ENCODE measurements around the gene GADD45A.
A peak's percentile ranks its signal among the peaks of the same experiment; 100 is the strongest.
"Not testable (repeated sequence)": the region's sequence is repeated elsewhere in the genome, so short reads cannot be mapped to it uniquely, and the experiment has no call there.

The GADD45A gene

DNA sequence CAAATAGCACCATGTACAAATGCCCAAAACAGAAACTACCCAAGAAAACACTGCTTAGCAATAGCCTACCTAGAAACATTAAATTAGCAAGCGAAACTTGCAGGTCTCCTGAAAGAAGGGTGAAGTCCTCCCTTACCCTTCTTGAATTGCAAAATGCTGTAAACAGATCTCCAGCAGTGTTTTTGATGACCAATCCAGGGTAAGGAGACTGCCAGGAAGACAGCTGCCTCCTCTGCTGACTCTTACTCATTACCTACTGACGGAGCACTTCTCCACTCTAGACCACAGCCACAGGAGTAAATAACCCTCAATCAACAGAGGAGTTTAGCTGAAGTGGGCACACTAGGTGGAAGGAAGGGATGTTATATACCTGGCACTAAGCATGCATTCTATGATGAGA lies 32.2 kb upstream of the GADD45A start:
- Histone ChIP-seq H3K4me1 (ENCODE audit: insufficient read depth, low read length) (peaks cover 3% of the 10 kb centered on the region), H3K36me3 (ENCODE audit: insufficient read depth, low read length) (no peaks in the 10 kb centered on the region), H3K27me3 (ENCODE audit: insufficient read depth, low read length) (no peaks in the 10 kb centered on the region)

DNA sequence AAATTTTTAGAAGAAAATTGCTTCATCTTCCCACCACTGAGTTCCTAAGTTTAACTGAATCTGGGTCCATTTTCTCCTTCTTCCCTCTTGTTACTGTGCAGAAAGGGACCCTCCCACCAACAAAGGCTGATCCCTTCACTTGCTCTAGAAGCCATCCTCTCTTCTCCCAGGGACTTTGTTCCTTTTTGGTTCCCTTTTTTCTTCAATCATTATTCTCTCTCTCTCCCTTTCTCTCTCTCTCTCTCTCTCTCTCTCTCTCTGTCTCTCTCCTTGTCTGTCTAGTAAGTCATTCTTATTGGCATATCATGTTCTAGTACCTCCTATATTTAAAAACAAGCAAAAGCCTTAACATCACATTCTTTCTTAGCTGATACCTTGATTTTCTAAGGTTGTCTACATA lies 31.7 kb upstream of the GADD45A start:
- H3K4me3 ChIP-seq (ENCODE audit: low read length), result no peak overlapping the region
- no peaks in the 10 kb centered on the region for H3K27me3 ChIP-seq (ENCODE audit: insufficient read depth, low read length)
- no peaks in the 10 kb centered on the region for H3K36me3 ChIP-seq (ENCODE audit: insufficient read depth, low read length)
- peaks cover 3% of the 10 kb centered on the region for H3K4me1 ChIP-seq (ENCODE audit: insufficient read depth, low read length)
- H3K9me3 ChIP-seq (ENCODE audit: low read length), result no peaks in the 10 kb centered on the region
- H2AFZ ChIP-seq (ENCODE audit: low read depth, low read length), result no peak overlapping the region

More for the DNA sequence above, 32.2 kb upstream of the GADD45A start:
- Histone ChIP-seq H3K9me3 (ENCODE audit: low read length) (no peaks in the 10 kb centered on the region), H2AFZ (ENCODE audit: low read depth, low read length) (no peak overlapping the region), H3K4me3 (ENCODE audit: low read length) (no peak overlapping the region)

- H3K36me3 ChIP-seq (ENCODE audit: insufficient read depth, low read length), result no peaks in the 10 kb centered on the region
- H3K9me3 ChIP-seq (ENCODE audit: low read length), result no peaks in the 10 kb centered on the region
- H3K4me3 ChIP-seq (ENCODE audit: low read length), result no peak overlapping the region
- H2AFZ ChIP-seq (ENCODE audit: low read depth, low read length), result peak overlapping the region; percentile 48
- no peaks in the 10 kb centered on the region for H3K27me3 ChIP-seq (ENCODE audit: insufficient read depth, low read length)
- H3K4me1 ChIP-seq (ENCODE audit: insufficient read depth, low read length), result peaks cover 3% of the 10 kb centered on the region
These were observed 29.4 kb upstream of the GADD45A start for GRCh38 chr1:67655581-67655980.

GRCh38 chr1:67657152-67657551 lies 27.8 kb upstream of the GADD45A start:
- not testable (repeated sequence) for H3K4me3 ChIP-seq (ENCODE audit: low read length); H3K4me1 ChIP-seq (ENCODE audit: insufficient read depth, low read length); H3K27me3 ChIP-seq (ENCODE audit: insufficient read depth, low read length); H3K36me3 ChIP-seq (ENCODE audit: insufficient read depth, low read length); H3K9me3 ChIP-seq (ENCODE audit: low read length); H2AFZ ChIP-seq (ENCODE audit: low read depth, low read length)

- H3K4me3 ChIP-seq (ENCODE audit: low read length), result no peak overlapping the region
- H3K27me3 ChIP-seq (ENCODE audit: insufficient read depth, low read length), result no peaks in the 10 kb centered on the region
- no peak overlapping the region for H2AFZ ChIP-seq (ENCODE audit: low read depth, low read length)
- no peaks in the 10 kb centered on the region for H3K36me3 ChIP-seq (ENCODE audit: insufficient read depth, low read length)
- H3K9me3 ChIP-seq (ENCODE audit: low read length), result no peaks in the 10 kb centered on the region
- H3K4me1 ChIP-seq (ENCODE audit: insufficient read depth, low read length), result peaks cover 3% of the 10 kb centered on the region
These were observed 25.8 kb upstream of the GADD45A start for GRCh38 chr1:67659229-67659628.

GRCh38 chr1:67662884-67663283 lies 22.1 kb upstream of the GADD45A start:
- H3K4me3 ChIP-seq (ENCODE audit: low read length), result no peak overlapping the region
- no peaks in the 10 kb centered on the region for H3K36me3 ChIP-seq (ENCODE audit: insufficient read depth, low read length)
- no peaks in the 10 kb centered on the region for H3K27me3 ChIP-seq (ENCODE audit: insufficient read depth, low read length)
- no peak overlapping the region for H2AFZ ChIP-seq (ENCODE audit: low read depth, low read length)
- no peaks in the 10 kb centered on the region for H3K9me3 ChIP-seq (ENCODE audit: low read length)
- no peaks in the 10 kb centered on the region for H3K4me1 ChIP-seq (ENCODE audit: insufficient read depth, low read length)

GRCh38 chr1:67664048-67664447 lies 21.0 kb upstream of the GADD45A start:
- Histone ChIP-seq H3K36me3 (ENCODE audit: insufficient read depth, low read length) (no peaks in the 10 kb centered on the region), H2AFZ (ENCODE audit: low read depth, low read length) (no peak overlapping the region), H3K4me3 (ENCODE audit: low read length) (no peak overlapping the region), H3K27me3 (ENCODE audit: insufficient read depth, low read length) (no peaks in the 10 kb centered on the region), H3K4me1 (ENCODE audit: insufficient read depth, low read length) (no peaks in the 10 kb centered on the region), H3K9me3 (ENCODE audit: low read length) (no peaks in the 10 kb centered on the region)

- H3K4me3 ChIP-seq (ENCODE audit: low read length); H3K4me1 ChIP-seq (ENCODE audit: insufficient read depth, low read length); H3K9me3 ChIP-seq (ENCODE audit: low read length); H3K36me3 ChIP-seq (ENCODE audit: insufficient read depth, low read length); H3K27me3 ChIP-seq (ENCODE audit: insufficient read depth, low read length); H2AFZ ChIP-seq (ENCODE audit: low read depth, low read length): not testable (repeated sequence)
These were observed 19.7 kb upstream of the GADD45A start for GRCh38 chr1:67665307-67665706.

DNA sequence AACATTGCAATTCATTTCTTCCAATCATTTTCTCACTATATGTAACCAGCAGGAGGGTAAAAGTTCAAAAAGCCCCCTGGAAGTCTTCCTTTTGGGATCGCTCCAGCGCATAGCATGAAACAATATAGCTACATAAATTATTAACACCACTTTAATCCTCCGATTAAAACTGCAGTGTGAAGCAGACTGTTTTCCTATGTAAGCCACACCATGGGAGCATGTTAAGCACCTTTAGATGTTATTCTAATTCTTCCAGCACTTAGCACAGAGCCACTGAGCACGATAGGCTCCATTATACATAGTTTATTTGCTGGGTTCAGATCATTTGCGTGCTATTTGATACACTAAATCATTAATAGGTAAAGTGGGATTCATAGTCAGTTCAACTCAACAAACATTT lies 18.4 kb upstream of the GADD45A start:
- Histone ChIP-seq H3K4me1 (ENCODE audit: insufficient read depth, low read length) (no peaks in the 10 kb centered on the region), H3K36me3 (ENCODE audit: insufficient read depth, low read length) (no peaks in the 10 kb centered on the region), H3K27me3 (ENCODE audit: insufficient read depth, low read length) (no peaks in the 10 kb centered on the region), H2AFZ (ENCODE audit: low read depth, low read length) (no peak overlapping the region), H3K4me3 (ENCODE audit: low read length) (no peak overlapping the region), H3K9me3 (ENCODE audit: low read length) (no peaks in the 10 kb centered on the region)

DNA sequence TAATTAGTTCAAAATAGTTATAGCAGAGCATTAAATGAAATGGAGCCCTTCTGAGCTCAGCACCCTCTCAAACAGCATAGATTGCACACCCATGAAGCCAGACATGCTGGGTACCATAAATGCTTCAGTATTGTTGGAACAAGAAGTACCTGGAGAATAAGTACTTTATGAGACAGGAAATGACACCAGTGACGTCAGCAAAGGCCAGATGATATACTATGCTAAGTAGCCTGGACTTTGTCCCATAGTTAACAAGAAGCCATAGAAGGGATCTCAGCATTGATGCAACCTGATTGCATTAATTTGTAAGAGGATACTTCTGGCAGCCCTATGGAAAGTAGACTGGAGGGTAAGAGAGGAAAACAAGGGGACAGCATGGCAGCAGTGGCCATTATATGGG lies 16.3 kb upstream of the GADD45A start:
- Histone ChIP-seq H3K4me3 (ENCODE audit: low read length) (no peak overlapping the region), H3K36me3 (ENCODE audit: insufficient read depth, low read length) (no peaks in the 10 kb centered on the region), H3K9me3 (ENCODE audit: low read length) (no peaks in the 10 kb centered on the region), H3K4me1 (ENCODE audit: insufficient read depth, low read length) (no peaks in the 10 kb centered on the region), H2AFZ (ENCODE audit: low read depth, low read length) (no peak overlapping the region), H3K27me3 (ENCODE audit: insufficient read depth, low read length) (no peaks in the 10 kb centered on the region)

DNA sequence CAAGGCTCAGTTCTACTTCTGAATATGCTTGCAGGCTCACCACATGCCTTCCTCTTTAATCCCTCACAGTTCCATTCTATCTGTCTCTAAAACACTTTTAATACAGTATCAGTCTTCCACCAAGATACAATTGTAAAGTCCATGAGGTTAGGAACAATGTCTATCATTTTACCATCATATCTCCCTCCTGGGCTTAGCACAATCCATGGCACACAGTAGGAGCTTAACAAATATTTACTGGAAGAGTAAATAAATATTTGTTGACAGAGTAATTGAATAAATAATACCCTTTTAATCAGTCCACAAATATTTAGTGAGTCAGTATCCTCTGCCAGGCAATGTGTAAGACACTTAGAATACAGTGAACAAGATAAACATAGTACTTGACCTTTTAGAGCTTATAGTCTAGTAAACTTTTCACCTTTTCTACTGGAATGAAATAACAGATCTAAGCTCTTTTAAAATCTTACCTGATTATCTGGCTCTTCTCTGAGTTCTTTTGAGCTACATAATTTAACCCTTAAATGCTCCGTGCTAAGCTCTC lies 12.7 kb upstream of the GADD45A start:
- no peaks in the 10 kb centered on the region for H3K36me3 ChIP-seq (ENCODE audit: insufficient read depth, low read length)
- no peaks in the 10 kb centered on the region for H3K9me3 ChIP-seq (ENCODE audit: low read length)
- no peaks in the 10 kb centered on the region for H3K27me3 ChIP-seq (ENCODE audit: insufficient read depth, low read length)
- no peak overlapping the region for H2AFZ ChIP-seq (ENCODE audit: low read depth, low read length)
- H3K4me3 ChIP-seq (ENCODE audit: low read length), result no peak overlapping the region
- H3K4me1 ChIP-seq (ENCODE audit: insufficient read depth, low read length), result peaks cover 4% of the 10 kb centered on the region

DNA sequence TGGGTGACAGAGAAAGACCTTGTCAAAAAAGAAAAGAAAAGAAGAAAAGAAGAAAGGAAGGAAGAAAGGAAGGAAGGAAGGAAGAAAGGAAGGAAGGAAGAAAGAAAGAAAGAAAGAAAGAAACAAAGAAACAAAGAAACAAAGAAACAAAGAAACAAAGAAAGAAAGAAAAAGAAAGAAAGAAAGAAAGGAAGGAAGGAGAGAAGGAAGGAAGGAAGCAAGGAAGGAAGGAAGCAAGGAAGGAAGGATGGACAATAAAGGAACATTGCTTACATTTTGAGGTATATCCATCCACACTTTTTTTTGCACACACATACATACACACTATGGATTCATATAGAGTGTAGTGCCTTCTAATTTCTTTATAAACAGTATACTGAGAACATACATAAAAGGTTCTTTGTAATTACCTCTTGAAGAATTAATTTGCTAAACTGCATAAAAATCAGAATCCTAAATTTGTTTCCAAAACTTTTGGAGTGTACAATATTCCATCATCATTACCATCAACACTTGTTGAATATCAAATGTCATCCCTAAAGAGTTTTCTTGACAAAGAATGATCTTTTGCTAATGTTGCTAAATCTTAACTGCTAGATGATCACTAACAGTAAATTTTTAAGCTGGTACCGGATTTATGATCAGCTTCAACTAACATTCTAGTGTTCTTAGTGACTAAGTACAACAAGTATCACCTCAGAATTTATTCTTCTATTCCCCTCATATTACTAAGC lies 11.4 kb upstream of the GADD45A start:
- Histone ChIP-seq H3K4me1 (ENCODE audit: insufficient read depth, low read length) (peaks cover 4% of the 10 kb centered on the region), H3K36me3 (ENCODE audit: insufficient read depth, low read length) (no peaks in the 10 kb centered on the region), H2AFZ (ENCODE audit: low read depth, low read length) (no peak overlapping the region), H3K27me3 (ENCODE audit: insufficient read depth, low read length) (no peaks in the 10 kb centered on the region), H3K4me3 (ENCODE audit: low read length) (no peak overlapping the region), H3K9me3 (ENCODE audit: low read length) (no peaks in the 10 kb centered on the region)

DNA sequence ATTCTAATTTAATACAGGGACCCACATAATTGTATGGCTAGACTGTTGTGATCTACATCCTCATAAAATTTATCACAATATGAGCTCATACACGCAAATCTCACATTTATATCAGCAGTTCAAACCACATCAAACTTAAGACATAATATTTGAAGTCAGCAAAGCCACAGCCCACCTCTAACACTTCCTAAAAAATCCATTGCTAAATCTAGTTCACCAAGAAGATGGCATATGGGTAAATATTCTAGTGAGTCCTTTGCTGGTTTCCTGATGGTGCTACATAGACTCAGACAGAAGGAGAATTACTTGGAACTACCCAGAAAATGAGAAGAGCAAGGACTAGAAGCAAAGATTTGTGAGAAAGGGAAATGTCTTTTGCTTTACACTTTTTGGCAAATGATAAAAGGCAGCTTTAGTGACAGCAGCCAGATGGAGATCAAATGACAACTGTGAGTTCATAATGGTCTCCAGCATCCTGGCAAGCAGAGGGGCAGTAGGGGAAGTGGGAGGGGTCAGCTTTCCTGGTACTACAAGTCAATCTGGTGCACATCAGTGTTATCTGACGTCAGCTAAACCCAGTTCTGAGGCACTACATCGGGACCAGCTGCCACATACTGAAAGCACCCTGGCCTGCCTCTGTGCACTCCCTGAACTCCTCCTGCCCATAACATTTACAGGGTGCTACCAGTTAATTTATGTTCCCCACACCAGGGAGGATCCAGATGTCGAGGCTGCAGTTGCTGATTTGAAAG lies 10.6 kb upstream of the GADD45A start:
- no peaks in the 10 kb centered on the region for H3K9me3 ChIP-seq (ENCODE audit: low read length)
- no peak overlapping the region for H3K4me3 ChIP-seq (ENCODE audit: low read length)
- H3K36me3 ChIP-seq (ENCODE audit: insufficient read depth, low read length), result no peaks in the 10 kb centered on the region
- peaks cover 4% of the 10 kb centered on the region for H3K4me1 ChIP-seq (ENCODE audit: insufficient read depth, low read length)
- no peak overlapping the region for H2AFZ ChIP-seq (ENCODE audit: low read depth, low read length)
- no peaks in the 10 kb centered on the region for H3K27me3 ChIP-seq (ENCODE audit: insufficient read depth, low read length)

Data from neuron (in vitro differentiated cells).